Left lung (tissue), 10 donors: ENCODE data around the gene CARS1. TPM values are rescaled to one million over a fixed set of nuclear protein-coding genes. Genes with fewer than 3 reads are reported as not detected.

Experiments used
- ATAC-seq: fragments of 200-7000 bp; cut with Tn5 transposase; one replicate; pipeline ENCODE4 v1.9.1; 2020; ENCODE audit warnings: moderate library complexity
- DNase-seq, 4 donors: peaks; one replicate each; pipeline ENCODE4 v3.0.0-alpha.2; 2013 to 2020
- H3K27ac ChIP-seq, 2 donors: fragments of 200-600 bp; sonication (generic) in 1 of 2; one replicate each; pipeline versions ENCODE4 v1.5.0 to v1.8.0; 2020 to 2021
- H3K27me3 ChIP-seq, 2 donors: fragments of 200-600 bp; sonication (generic) in 1 of 2; one replicate each; pipeline versions ENCODE4 v1.5.0 to v1.8.0; 2020 to 2021
- H3K36me3 ChIP-seq, 2 donors: fragments of 200-600 bp; sonication (generic) in 1 of 2; one replicate each; pipeline versions ENCODE4 v1.5.0 to v1.8.0; 2020 to 2021
- H3K4me1 ChIP-seq, 2 donors: fragments of 200-600 bp; one replicate each; pipeline ENCODE4 v1.8.0; 2021
- H3K4me3 ChIP-seq, 2 donors: fragments of 200-600 bp; sonication (generic) in 1 of 2; one replicate each; pipeline versions ENCODE4 v1.5.0 to v1.8.0; 2020 to 2021; ENCODE audit warnings: mild to moderate bottlenecking in 1 of 2
- H3K9me3 ChIP-seq, 2 donors: fragments of 200-600 bp; sonication (generic) in 1 of 2; one replicate each; pipeline versions ENCODE4 v1.5.0 to v1.8.0; 2020 to 2021
- intact Hi-C, 2 donors: fragments of 100-400 bp; cut with DNase I; formaldehyde crosslinking; loops; one replicate each; pipeline versions ENCODE4 v1.11.2 to v1.14.2; 2022
- polyA plus RNA-seq, 6 donors: library from polyadenylated mRNA; unstranded; fragments of 120-200 nt; gene quantifications; one replicate each; pipeline ENCODE4 v1.2.1, GENCODE V29; 2013; ENCODE audit not compliant: insufficient read length in 6 of 6
- total RNA-seq, 2 donors: library from RNA; stranded (reverse); fragmentation: NEBNext Ultra II Directional; extraction: Animal tissue kit (Norgen Biotek cat#: 25700); gene quantifications; one replicate each; pipeline ENCODE4 v1.2.1, GENCODE V29; 2021
- TF ChIP-seq, protein P1 (sequence below), 2 donors: fragments of 200-600 bp; sonication (generic) in 1 of 2; IDR thresholded peaks; one replicate each; pipeline versions ENCODE4 v1.5.0 to v1.8.0; 2021; ENCODE audit warnings: antibody characterized with exemption in 2 of 2
- donor health status: DM: no; HTN: yes; CAD: no.
- donor health status: DM: no; HTN: no; CAD: no.

CARS1 gene
- total and polyA plus RNA-seq, 8 donors, result 28.3 to 49.9 (median 31.4) TPM

- H3K27me3 ChIP-seq, result no peaks in the 10 kb centered on the region
- H3K9me3 ChIP-seq, result no peaks in the 10 kb centered on the region
- ATAC-seq (peak; percentile 51), DNase-seq (no peak)
- no peak overlapping the region for H3K4me3 ChIP-seq
- intact Hi-C loops, result no loop called here
- TF ChIP-seq, protein P1, sequence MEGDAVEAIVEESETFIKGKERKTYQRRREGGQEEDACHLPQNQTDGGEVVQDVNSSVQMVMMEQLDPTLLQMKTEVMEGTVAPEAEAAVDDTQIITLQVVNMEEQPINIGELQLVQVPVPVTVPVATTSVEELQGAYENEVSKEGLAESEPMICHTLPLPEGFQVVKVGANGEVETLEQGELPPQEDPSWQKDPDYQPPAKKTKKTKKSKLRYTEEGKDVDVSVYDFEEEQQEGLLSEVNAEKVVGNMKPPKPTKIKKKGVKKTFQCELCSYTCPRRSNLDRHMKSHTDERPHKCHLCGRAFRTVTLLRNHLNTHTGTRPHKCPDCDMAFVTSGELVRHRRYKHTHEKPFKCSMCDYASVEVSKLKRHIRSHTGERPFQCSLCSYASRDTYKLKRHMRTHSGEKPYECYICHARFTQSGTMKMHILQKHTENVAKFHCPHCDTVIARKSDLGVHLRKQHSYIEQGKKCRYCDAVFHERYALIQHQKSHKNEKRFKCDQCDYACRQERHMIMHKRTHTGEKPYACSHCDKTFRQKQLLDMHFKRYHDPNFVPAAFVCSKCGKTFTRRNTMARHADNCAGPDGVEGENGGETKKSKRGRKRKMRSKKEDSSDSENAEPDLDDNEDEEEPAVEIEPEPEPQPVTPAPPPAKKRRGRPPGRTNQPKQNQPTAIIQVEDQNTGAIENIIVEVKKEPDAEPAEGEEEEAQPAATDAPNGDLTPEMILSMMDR (IDR thresholded peaks at IDR 0.05), result no peak
- no peak overlapping the region for H3K27ac ChIP-seq
- peaks cover 10 to 14% of the 10 kb centered on the region in 2 donors for H3K4me1 ChIP-seq
- peaks cover 0 to 82% of the 10 kb centered on the region in 2 donors for H3K36me3 ChIP-seq
Observed at GRCh38 chr11:3042496-3043314, 14.5 kb downstream of the CARS1 start.

- H3K4me1 ChIP-seq, result peaks cover 14 to 19% of the 10 kb centered on the region in 2 donors
- intact Hi-C loops, result no loop called here
- H3K27ac ChIP-seq, result no peak overlapping the region
- H3K4me3 ChIP-seq, result no peak overlapping the region
- no peaks in the 10 kb centered on the region for H3K27me3 ChIP-seq
- peaks cover 0 to 83% of the 10 kb centered on the region in 2 donors for H3K36me3 ChIP-seq
- DNase-seq, result no peak
- TF ChIP-seq, protein P1 (IDR thresholded peaks at IDR 0.05), result no peak
- ATAC-seq, result no peak
- H3K9me3 ChIP-seq, result no peaks in the 10 kb centered on the region
Observed at GRCh38 chr11:3041699-3042441, 15.4 kb downstream of the CARS1 start.

GRCh38 chr11:3040881-3041280 lies 16.3 kb downstream of the CARS1 start:
- H3K27me3 ChIP-seq, result no peaks in the 10 kb centered on the region
- H3K4me1 ChIP-seq, result peaks cover 14 to 28% of the 10 kb centered on the region in 2 donors
- TF ChIP-seq, protein P1 (IDR thresholded peaks at IDR 0.05), result no peak
- H3K36me3 ChIP-seq, result peaks cover 0 to 83% of the 10 kb centered on the region in 2 donors
- intact Hi-C loops, result no loop called here
- no peak for DNase-seq
- no peak for ATAC-seq
- H3K27ac ChIP-seq, result no peak overlapping the region
- no peaks in the 10 kb centered on the region for H3K9me3 ChIP-seq
- no peak overlapping the region for H3K4me3 ChIP-seq

DNA sequence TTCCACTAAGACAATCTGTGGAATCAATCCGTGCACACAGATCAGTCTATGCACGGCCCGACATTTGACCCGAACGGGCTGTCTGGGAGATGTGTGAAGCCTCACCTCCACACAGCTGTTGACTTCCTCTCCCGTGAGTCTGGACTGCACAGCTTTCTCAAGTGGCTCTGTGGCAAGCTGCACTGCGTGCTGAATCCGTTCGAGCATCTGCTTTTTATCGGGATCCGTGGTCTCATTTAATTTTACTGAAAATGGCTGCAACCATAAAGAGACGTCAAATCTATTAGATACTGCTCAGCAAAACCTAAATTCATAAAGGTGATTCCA lies 19.3 kb downstream of the CARS1 start:
- H3K4me1 ChIP-seq, result peaks cover 3 to 31% of the 10 kb centered on the region in 2 donors
- ATAC-seq, result no peak
- no peak overlapping the region for H3K27ac ChIP-seq
- TF ChIP-seq, protein P1 (IDR thresholded peaks at IDR 0.05), result no peak
- H3K36me3 ChIP-seq, result peaks cover 0 to 93% of the 10 kb centered on the region in 2 donors
- no peak for DNase-seq
- intact Hi-C loops, result loop anchor here in 1 of 2 donors (5.0 kb wide), 2 partner anchors 54 to 179 kb away; partner anchors contain the start of gene MRGPRG
- H3K27me3 ChIP-seq, result no peaks in the 10 kb centered on the region
- no peak overlapping the region for H3K4me3 ChIP-seq
- no peaks in the 10 kb centered on the region for H3K9me3 ChIP-seq
